HG02623 (cell line): ENCODE data around the gene ALG14.
"Not testable (repeated sequence)": the region's sequence is repeated elsewhere in the genome, so short reads cannot be mapped to it uniquely, and the experiment has no call there.

Source experiments
- ATAC-seq: cut with Tn5 transposase; IDR thresholded peaks from one replicate; pipeline ENCODE4 v1.9.1; 2021; ENCODE audit warnings: moderate library complexity; ENCODE audit not compliant: unreplicated experiment

ALG14 gene

DNA sequence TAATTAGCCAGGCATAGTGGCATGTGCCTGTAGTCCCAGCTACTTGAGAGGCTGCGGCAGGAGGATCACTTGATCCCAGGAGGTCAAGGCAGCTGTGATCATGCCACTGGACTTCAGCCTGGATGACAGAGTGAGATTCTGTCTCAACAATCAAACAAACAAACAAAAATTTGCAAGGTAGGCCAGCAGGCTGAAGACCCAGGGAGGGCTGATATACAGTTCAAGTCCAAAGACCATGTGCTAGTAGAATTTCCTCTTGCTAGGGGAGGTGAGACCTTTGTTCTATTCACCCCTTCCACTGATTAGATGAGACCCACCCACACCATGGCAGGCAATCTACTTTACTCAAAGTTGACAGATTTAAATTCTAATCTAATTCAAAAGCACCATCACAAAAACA is 114.7 kb downstream of the ALG14 start:
- no peak for ATAC-seq

DNA sequence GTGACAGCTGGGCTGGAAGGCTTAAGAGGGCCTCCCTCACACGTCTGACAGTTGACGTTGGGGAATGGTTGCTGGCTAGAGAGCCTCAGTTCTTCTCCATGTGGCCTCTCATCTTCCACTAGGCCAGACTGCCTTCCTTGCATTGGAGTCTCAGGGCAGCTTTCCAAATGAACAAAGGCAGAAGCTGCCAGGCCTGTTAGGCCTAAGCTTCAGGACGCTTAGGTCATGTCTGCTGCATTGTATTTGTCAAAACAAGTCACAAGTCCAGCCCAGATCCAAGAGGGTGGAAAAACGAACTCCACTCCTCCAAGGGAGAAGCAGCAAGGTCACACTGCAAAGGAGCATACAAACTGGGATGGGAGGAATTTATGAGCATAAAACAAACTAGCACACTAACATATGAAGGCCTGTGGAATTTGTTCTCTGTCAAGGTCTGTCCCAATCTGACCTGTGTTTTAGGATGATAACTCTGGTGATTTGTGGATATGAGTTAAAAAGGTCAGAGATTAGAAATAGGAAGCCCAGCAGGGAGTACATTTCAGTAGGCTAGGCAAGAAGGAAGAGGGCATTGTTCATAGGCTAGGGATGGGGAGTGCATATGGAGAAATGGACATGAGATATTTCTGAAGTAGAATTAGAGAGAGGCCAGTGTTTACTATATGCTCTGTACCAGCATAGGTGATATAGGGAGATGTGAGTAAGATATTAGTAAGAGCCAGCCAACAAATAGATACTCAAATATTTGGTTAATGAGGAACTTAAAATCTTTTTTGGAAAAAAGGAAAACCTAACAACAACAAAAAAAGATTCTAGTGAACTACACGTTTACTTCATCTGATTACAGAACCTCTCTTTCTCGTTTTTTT is 116.8 kb downstream of the ALG14 start:
- ATAC-seq, result no peak

DNA sequence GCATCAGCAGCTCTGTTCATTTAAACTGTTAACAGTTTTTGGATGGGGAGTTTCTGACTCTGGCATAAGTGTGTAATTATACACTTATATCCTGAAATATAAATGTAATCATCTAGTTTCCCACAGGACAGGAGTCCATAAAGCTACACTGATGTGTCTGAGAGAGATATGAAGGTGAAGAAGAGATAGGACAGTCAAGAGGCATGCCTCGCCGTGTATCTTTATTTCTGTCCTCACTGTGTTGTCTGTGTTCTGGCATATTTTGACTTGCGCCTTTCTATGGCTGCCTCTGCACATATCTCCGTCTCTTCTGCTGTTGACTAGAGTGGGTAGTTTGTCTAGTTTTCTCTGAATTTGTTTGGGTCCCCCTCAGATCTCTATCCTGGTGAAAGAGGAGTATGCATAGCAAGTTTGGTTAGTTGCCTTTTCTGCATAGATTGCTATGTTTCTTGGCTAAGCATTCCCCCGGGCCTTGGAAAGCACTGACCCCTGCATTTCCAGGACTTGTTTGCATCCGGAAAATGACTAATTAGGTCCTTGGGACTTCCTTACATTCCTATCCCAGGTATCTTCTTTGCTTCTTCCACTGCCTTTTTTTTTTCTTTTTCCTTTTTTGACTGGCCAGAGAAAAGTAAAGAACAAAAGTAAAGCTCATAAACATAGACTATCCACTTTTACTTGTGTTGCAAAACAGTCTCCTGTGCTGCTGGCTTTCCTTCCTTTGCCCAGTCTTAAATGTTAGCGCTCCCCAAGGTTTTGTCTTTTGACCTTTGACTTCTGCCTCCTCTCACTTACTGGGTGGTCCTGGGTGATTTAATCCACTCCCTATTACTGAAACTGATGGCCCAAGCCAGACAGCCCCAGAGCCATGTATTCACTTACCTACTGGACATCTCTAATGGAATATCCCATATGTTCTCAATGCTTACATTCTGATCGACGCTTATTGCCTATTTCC is 118.2 kb downstream of the ALG14 start:
- ATAC-seq, result no peak

DNA sequence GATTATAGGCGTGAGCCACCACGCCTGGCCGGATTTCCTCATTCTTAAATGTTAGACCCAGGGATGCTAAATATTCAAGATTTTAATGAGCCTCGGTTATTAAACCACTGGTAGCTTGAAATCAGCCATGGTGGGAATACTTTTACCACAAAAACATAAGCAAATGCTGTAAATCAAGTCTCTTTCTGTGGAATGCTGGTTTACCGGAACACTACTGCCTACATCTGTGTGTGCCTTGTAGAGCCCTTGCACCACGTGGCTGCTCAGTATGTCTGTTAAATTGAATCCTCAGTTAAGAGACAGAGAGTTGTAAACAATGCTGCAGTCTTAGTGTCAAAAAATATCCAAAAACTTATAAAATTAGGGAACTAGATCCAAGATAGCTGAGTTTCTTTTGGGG is 119.0 kb downstream of the ALG14 start:
- ATAC-seq, result no peak

DNA sequence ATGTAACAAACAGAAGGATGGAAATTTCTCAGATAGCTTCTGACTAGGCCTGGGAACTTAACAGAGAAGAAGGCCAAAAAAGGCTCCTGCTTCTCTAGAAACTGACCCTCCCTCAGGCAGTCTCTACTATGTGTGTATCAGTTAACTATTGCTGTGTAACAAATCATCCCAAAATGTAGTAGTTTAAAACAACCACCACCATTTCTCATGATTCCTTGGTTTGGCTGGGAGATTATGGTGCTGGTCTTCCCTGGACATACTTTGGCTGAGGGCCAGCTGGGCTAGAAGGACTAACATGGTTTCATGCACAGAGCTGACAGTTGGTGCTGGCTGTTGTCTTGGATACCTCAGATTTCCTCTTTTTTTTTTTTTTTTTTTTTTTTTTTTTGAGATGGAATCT is 119.6 kb downstream of the ALG14 start:
- no peak for ATAC-seq

DNA sequence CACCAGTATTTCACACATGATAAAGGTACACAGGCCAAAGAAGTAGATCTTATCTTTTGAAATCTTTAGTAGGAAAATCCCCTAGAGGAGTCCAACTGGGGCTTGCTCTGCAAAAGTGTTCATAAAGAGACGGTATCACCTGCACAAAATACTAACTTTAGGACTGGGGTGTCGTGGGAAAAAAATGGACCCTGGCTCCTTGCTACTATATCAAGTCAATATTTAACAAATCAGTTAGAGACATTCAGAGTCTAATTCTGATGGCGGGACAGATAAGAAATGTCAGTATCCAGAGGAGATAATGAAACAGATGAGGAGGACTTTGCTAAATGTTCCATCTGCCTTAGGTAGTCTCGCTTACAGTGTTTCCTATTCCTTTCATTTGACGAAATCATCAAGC is 120.2 kb downstream of the ALG14 start:
- no peak for ATAC-seq

DNA sequence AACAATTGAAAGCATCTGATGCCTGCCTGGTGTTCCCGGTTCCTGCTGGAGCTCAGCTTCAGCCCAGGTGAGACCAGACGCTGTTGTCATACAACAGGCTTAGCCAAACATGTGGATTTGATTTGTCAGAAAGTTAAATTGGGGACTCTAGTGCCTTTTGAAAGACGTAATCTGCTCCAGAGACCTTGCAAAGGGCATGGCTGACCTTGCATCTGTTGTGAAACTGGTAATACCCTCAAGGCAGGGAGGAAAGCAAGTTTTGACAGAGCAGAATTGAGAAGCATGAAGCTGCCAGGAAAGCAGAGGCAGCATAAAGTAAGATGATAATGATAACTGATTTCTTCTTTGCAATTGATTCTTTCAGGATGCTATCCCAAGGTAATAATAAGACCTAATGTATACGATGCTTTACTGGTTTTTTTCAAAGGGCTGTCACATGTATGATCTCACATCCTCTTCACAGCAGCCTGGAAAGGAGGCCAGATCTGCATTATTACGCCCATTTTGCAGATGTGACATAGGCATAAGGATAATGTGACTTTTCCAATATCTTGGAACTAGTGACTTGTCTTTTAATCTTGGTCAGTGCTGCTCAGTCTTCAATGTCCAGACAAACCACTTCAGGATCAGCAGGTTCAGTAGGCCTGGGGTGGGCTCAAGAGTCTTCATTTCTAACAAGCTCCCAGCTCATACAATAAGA is 121.1 kb downstream of the ALG14 start:
- ATAC-seq, result no peak

DNA sequence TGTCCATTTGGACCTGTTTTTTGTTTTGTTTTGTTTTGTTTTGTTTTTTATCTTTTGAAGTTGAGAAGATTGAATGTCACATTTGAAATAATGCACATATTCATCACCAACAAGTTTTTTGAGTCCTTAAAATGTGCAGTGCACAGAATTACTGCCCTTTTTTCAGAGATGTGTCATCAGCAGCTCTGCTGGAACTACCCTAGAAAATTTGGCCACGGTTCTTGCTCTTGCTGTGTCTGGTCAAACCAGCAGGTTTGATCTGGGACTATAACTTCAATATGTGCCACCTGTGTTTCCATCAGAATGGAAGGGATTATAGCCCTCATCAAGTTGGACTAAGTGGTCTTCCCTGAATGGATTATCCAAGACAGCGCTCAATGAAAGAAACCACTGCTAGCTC is 121.7 kb downstream of the ALG14 start:
- ATAC-seq, result no peak

DNA sequence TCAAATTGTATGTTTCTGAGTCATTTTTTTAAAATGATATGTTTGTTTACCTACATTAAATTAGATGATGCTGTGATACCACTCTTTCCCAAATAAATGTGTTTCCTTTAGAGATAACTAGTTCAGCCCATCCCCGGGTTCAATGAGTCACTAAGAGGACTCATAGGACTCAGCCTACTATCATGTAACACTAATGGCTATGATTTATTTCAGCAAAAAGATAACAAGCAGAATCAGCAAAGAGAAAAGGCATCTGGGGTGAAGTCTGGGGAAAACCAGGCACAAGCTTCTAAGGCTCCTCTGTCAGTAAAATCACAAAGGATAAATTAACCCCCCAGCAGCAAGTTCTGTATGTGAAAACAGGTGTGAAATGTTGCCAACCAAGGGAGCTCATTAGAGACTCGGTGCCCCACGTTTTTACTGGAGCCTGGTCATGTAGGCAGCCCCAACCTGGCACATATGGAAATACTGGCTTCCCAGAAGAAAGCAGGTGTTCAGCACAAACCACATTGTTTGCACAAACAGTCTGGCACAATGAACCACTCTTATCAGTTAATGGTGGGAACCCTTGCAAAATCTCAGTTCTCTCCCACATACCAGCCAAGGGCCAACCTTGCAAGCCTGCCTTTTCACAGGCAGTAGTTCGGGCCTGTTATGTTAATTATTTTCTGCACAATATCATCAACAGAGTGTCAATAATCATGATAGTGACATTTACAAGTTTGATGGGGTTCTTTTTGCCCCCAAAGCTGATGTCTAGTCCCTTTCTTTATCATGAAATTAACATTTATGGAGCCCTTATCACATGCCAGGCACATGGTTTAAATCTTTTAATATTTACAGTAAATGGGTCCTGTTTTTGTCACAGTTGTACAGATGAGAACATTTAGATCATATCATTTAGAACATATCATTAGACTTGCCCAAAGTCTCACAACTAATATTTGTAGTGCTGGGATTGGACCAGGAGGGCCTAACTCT is 122.8 kb downstream of the ALG14 start:
- no peak for ATAC-seq

DNA sequence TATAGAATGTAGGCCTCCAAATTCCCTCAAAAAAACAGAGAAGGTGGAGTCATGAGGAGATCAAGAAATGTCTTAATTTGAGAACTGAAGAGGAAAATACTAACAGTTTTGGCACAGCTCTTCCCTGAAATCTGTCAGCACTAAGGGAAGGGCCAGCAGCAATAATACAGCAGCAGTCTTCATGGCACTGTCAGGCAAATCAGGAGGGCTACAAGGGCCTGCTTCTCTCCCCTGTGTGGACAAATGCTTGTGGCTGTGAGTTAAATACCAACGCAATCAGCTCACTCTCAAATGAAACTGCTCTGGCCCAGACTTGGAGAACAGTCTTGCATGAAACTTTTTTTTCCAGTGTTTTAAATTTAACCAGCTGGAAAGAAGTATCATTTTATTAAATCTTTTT is 125.3 kb downstream of the ALG14 start:
- ATAC-seq, result no peak

DNA sequence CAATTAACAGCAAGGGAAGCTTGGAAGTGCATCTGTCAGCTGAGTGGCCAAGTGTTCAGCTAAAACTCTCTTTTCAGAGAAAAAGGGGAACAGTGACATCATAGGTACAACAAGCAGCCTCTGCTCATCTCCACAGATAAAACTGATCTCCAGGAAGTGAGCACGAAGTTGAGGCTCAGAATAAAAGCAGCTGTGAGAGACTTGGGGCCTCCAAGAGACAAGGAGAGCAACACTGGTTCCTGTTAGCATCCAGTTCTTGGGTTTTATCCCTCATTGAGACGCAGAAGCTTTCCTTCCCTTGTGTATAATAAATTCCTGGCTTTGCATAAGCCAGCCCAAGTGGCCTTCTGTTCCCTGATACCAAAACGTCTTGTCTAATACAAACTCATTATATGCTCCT is 125.9 kb downstream of the ALG14 start:
- ATAC-seq, result no peak

DNA sequence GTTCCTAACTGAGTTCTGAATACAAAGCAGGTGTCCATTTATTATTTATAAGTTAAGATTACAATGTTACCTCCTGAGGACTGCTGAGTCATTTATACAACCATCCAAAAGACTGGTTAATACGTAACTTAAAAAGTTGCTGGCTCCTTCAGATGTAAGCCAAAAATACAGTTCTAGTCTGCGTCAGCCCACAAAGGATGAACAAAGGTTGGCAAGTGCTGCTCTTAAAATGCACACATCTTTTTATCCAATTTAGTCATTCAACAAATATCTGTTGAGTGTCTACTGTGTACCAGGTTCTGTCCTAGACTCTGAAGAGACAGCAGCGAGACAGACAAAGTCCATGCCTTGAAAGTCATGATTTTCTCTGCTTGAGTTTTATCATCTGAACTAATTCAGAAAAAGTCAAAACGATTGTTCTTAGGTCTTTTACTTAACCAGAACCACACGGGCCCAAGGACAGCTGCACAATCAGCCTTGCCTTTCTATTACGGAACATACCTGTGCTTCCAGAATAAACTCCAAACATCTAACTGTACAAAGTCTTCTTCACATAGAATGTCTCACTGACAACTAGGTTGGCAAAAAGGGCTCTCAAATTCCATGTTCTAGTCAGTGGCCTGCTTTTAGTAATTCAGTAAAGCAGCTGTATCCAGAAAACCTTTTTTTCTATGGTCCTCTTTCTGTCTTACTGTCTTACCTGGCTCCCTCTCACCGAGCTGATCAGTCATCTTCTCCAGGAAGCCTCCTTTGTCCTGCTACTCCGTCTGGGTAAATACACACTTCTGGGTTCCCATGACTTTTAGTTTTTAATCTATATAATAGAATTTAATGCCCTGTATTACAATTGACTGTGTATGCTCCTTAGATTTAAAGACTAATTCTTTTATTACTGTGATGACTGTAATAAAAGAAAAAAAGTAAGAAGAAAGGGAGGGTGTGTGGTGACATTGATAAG is 130.3 kb downstream of the ALG14 start:
- no peak for ATAC-seq

DNA sequence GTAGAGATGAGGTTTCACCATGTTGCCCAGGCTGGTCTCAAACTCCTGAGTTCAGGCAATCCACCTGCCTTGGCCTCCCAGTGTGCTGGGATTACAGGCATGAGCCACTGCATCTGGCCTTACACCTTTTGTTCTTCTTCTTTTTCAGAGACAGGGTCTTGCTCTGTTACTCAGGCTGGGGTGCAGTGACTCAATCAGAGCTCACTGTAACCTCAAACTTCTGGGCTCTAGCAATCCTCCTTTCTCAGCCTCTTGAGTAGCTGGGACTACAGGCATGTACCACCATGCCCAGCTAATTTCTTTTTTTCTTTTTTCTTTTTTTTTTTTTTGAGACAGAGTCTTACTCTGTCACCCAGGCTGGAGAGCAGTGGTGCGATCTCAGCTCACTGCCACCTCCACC is 131.3 kb downstream of the ALG14 start:
- not testable (repeated sequence) for ATAC-seq

DNA sequence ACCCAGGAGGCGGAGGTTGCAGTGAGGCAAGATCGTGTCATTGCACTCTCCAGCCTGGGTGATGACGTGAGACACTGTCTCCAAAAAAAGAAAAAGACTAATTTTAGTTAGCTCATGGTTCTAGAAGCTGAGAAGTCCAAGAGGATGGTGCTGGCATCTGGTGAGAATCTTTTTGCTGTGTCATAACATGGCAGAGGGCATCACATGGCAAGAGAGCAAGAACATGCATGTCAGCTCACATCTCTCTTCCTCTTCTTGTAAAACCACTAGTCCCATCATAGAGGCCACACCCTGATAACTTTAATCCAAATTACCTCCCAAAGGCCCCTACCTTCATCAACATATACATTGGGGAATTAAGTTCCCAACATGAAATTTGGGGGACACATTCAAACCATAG is 132.0 kb downstream of the ALG14 start:
- ATAC-seq, result no peak

DNA sequence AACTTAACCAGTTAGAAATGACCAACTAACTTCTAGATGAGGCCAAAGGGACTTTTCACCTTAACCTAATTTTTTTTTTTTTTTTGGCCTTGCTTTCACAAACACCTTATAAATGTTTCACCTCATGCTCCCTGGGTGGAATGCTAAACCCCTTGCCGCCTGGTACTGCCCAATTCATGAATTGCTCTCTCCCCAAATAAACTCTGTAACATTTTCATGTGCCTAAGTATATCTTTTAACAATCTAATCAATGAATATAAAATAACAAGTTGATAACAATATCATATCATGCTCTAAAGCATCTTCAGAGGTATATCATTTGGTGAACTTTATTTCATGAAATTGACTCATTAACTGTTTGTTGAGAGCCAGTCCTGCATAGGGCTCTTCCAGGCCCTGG is 134.9 kb downstream of the ALG14 start:
- ATAC-seq, result no peak

DNA sequence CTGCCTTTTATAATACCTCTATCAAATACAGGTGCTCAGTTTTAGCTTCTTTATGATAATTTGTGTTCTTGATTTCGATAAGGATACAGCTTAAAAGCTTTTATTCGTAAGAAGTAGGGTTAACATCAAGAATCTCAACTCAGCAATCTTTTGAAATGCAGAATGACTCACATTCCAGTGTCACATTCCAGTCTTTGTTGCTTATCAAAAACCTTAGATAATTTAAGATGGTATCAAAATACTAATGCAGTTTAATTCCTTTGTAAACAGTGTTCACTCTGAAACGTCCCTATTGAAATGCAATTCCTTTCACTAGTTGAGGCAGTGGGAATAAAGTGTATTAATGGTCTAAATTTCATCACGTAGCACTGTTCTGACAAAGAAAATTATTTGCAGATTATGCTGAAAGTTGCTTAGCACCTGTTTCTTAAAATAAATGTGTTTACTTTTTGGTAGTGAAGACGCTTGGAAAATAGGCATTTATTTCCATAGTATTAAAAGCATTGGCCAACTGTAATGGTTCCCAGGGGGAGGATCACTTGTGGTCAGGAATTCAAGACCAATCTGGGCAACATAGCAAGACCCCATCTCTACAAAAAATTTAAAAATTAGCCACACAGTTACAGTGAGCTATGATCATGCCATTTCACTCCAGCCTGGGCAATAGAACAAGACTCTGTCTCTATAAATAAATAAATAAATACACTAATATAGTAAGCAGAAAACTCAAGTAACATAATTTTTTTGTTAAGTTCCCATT is 135.7 kb downstream of the ALG14 start:
- ATAC-seq, result no peak

DNA sequence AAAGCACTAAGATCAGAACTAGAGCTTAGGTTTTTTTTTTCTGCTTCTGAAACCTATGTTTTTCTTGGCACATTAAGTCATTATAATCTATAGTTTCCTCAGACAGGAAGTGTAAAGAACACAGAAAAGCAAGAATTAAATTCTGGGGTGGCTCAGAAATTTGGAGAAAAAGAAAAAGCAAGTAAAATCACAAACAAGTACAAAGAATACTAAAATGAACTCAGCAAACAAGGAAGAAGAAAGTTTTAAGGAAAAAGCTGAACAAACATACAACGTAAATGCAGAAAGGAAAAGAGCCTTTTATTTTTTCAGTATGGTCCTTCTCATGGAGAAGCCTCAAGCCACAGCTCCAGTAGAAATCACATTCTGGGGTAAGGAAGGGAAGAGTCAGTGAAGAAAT is 137.3 kb downstream of the ALG14 start:
- no peak for ATAC-seq

DNA sequence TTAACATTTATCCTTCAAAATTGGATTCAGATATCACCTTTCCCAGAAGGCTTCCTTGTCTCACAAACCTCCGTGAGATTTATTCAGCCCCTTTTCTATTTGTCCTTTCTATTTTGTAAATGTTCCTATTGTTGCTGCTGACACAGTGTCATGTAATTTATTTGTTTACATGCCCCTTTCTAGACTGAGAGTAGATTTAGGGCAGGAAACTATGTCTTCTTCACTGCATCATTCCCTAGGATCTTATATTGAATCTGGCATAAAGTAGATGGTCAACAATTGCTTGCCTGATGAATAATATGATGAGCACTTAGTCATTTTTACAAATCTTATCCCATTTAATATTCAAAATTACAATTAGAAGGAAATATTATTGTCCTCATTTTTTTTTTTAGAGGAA is 137.7 kb downstream of the ALG14 start:
- ATAC-seq, result no peak
